GM18909 (cell line): ENCODE measurements around the gene DBF4B.

Experiments
- ATAC-seq: cut with Tn5 transposase; IDR thresholded peaks from one replicate; pipeline ENCODE4 v1.9.1; 2021; ENCODE audit warnings: mild to moderate bottlenecking; ENCODE audit not compliant: unreplicated experiment, poor library complexity

The DBF4B gene

DNA sequence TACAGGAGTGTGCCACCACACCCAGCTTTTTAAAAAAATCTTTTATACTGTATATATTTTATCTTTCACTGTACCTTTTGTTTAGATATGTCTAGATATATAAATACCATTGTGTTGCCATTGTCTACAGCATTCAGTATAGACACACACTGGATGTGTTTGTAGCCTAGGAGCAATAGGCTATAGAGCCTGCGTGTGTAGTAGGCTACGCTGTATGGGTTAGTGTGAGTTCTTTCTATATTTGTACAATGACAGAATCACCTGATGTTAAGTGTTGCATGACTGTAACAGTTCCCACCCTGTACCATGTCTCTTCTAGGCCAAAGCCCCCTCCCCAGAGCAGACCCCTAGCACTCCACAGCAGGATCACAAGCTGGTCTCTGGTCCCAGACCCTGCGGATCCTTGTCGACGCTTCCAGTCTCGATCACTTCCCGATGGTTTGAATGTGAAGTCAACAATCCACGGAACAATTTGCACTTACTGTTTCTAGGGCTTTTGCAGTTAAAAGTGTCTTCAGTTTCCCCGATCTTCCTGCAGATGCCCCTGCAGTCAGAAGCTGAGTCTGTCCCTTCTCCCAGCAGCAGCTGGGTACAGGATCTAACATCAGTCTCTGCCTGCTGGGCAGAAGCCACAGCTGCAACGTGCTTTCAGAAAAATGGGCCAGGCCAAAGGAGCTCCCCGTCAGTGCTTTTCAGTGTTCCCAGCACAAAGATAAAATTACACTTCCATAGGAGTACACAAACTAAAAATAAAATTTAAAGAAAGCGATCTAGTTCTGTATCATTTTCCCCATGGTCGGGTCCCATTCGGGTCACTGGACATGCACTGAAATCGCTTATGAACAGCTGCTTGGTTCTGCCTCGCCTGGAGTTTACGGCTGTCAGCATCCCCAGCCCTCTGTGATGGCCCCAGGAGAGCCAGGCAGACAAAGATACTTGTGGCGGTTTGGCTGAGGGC lies 85.7 kb downstream of the DBF4B start:
- no peak for ATAC-seq

DNA sequence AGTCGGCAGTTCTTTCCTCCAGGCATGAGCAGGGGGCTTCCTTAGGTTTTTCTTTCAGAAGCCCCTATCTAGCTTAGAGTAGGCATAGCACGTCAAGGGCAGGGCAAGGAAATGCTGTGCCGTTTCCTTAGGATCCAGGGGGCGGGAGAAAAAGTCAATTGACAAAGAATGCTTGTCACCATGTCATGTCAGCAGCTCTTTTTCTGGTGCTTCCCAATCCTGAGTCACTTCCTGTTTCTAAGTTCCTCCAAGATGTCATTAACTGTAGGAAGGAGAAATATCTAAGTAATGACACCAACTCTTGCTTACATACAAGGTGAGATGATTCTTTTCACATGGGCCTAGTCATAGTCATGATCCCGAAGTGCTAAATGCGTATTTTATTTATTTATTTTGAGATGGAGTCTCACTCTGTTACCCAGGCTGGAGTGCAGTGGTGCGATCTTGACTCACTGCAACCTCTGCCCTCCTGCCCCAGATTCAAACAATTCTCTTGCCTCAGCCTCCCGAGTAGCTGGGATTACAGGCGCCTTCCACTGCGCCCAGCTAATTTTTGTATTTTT lies 86.5 kb downstream of the DBF4B start:
- ATAC-seq, result no peak

DNA sequence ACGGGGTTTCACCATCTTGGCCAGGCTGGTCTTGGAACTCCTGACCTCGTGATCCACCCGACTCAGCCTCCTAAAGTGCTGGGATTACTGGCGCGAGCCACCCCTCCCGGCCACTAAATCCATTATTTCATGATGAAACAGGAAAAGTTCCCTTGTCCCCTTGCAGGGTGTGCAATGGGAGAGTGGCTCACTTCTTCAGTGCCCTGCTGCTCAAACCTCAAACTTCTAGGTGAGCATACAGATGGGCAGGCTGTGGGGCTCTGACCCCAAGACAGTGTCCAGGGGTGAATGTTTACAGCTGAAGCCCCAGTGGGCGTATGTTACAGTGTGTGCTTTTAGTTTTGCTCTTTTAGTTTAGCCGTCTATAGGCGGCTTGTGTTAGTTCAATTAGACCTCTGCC lies 87.0 kb downstream of the DBF4B start:
- ATAC-seq, result no peak

DNA sequence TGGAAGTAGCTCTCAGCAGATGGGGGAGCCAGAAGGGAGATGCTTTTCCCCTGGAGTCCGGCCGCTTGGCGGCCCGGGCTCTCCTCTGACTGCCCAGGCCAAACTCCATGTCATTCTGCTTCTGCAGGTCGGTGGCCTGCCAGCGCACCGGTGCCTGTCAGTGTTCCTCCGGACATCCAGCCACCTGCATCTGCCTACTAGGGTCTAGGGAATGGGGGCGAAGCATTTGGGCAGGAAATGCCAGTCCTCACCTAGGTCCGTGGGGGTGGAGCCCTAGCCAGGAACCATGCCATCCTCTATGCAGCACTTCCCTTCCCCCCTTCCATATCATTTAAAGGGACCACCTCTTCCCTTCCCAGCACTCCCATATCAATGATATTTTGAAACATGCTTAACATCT lies 87.5 kb downstream of the DBF4B start:
- ATAC-seq, result no peak

DNA sequence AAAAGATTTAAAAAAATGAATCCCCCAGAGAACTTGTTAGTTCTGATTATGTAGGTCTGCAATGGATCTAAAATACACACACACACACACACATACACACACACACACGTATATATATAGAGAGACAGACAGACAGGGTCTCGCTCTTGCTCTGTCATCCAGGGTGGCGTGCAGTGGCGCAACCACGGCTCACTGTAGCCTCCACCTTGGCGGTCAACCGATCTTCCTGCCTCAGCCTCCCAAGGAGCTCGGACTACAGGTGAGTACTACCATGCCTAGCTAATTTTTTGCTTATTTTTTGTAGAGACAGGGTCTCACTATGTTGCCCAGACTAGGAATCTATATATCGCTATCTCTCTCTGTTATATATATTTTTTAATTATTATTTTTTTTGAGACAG lies 88.3 kb downstream of the DBF4B start:
- no peak for ATAC-seq

DNA sequence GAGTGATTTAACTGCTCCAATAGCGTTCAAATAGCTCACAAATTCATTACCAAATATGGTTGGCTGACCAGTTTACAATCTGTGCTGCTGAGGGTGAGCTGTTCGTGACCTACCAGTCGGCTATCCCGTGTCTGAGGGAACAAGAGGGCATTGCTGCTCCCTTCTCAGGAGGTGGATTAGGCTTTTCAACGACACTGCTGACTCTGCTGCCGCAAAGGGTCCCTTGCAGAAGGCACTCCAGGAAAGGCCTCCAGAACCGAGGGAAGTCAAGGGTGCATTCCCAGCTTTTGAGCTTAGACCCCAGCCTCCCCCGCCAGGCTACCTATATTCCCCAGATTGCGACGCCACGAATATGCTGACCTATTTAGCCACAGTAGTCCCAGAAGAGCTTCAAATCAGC lies 89.3 kb downstream of the DBF4B start:
- ATAC-seq, result no peak

DNA sequence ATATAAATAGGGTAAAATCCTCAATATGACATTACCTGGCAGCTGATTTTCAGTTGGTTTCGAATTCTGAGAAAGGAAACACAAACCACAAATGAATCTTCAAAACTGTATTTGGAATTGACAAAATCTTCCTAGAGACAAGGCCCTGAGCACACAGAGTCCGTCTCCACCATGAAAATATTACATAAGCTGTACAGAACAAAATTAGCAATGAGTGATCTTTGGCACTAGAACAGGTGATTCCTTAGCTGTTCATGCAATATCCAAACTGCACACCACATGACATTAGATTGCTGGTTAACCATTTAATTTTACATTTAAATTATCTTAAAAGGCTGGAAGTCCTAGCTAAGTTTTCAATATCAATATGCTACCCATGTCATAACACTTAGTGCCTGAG lies 89.9 kb downstream of the DBF4B start:
- no peak for ATAC-seq
